Measurements from ENCODE around the gene CDIP1. TPM values are rescaled to one million over a fixed set of nuclear protein-coding genes. Genes with fewer than 3 reads are reported as not detected.

The CDIP1 gene
- total RNA-seq, 1 experiment from 2014 or later = 17.2 TPM

GRCh38 chr16:4501071-4501478 lies 37.5 kb downstream of the CDIP1 start:
- in situ Hi-C loops (cut with HindIII; ENCODE audit: low sequenced_read_pairs) = loop anchor here (25.0 kb wide), 1 partner anchor 186 kb away; the partner anchor contains the start of gene NUDT16L1
- DNase-seq (ENCODE audit: low spot score) = no peak

DNA sequence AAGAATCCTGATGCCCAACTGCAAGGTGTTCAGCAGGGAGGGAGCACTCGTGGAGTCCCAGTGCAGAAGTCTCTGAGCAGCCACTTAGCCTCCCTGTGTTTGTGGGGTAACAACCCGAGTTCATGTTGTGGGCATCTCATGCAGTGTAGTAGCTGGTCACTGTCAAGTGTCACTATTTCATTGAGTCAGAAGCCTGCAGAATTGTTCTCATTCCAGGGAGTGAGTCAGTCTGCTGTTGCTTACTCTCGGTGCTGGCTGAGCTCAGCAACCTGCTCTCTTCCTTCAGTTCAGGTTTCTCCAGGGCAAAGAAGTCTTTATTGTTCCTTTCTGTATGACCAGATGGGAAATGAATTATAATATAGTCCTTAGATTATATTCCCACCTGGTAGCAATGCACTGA lies 38.3 kb downstream of the CDIP1 start:
- DNase-seq (ENCODE audit: low spot score) = peak; percentile 33
- in situ Hi-C loops (cut with HindIII; ENCODE audit: low sequenced_read_pairs) = loop anchor here (25.0 kb wide), 1 partner anchor 187 kb away; the partner anchor contains the start of gene NUDT16L1

GRCh38 chr16:4499196-4499555 lies 39.4 kb downstream of the CDIP1 start:
- no peak for DNase-seq (ENCODE audit: low spot score)
- in situ Hi-C loops (cut with HindIII; ENCODE audit: low sequenced_read_pairs) = no loop called here

DNA sequence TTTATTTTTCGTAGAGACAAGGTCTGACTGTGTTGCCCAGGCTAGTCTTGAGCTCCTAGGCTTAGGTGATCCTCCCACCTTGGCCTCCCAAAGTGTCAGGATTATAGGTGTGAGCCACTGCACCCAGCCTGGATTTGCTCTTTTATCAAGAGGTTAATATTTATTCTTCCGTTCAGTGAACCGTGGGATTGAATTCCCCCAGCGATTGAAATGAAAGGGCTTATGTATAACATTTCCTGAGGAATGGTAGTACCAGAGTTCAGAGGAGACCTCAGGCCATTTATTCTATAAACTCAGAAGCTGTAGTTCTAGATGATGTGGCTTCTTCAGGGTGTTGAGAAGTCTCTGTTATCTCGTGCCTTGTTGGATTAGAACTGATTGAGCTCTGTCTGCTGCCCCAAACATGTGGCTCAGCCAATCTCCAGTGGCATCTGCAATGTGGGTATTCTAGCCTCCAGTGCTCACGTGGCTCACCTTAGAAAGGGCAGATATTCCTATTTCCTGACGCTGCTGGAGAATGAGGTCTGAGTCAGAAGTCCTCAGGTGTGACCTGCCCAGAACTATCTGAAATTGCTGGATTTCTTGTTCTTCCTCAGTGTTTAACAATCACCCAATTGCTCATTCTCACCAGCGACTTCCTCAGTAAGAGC lies 39.9 kb downstream of the CDIP1 start:
- in situ Hi-C loops (cut with HindIII; ENCODE audit: low sequenced_read_pairs) = no loop called here
- no peak for DNase-seq (ENCODE audit: low spot score)

GRCh38 chr16:4496305-4496704 lies 42.3 kb downstream of the CDIP1 start:
- in situ Hi-C loops (cut with HindIII; ENCODE audit: low sequenced_read_pairs) = no loop called here

GRCh38 chr16:4495766-4496165 lies 42.8 kb downstream of the CDIP1 start:
- in situ Hi-C loops (cut with HindIII; ENCODE audit: low sequenced_read_pairs) = no loop called here
- no peak for DNase-seq (ENCODE audit: low spot score)

More at GRCh38 chr16:4496305-4496704, 42.3 kb downstream of the CDIP1 start:
- no peak for DNase-seq (ENCODE audit: low spot score)

- in situ Hi-C loops (cut with HindIII; ENCODE audit: low sequenced_read_pairs) = no loop called here
These were observed 43.7 kb downstream of the CDIP1 start for GRCh38 chr16:4494746-4495490.

DNA sequence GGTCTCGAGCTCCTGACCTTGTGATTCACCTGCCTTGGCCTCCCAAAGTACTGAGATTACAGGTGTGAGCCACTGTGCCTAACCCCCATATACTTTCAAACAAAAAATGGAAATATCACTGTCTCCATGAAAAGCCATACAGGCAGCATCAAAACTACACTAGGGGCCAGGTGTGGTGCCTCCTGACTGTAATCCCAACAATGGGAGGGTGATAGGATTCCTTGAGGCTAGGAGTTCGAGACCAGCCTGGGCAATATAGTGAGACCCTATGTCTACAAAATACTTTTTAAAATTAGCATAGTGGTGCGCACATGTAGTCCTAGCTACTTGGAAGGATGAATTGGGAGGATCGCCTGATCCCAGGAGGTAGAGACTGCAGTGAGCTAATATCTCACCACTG lies 46.7 kb downstream of the CDIP1 start:
- in situ Hi-C loops (cut with HindIII; ENCODE audit: low sequenced_read_pairs) = no loop called here
- no peak for DNase-seq (ENCODE audit: low spot score)

More at GRCh38 chr16:4494746-4495490, 43.7 kb downstream of the CDIP1 start:
- DNase-seq (ENCODE audit: low spot score) = no peak

DNA sequence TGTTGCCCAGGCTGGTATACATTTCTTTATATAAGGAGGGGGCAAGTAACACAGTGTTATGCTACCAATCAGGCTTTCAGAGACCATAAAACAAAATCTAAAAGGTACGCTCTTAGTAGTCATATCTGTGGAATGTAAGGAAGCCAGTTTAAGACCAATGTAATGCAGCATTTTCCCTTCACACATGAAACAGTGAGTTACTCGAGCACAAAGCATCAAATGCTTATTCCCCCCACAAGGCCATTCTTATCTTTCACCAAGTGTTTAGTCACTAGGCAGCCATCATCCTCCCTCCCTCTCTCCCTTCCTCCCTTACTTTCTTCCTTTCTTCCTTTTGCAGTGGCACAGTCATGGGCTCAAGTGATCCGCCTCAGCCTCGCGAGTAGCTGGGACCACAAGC lies 49.5 kb downstream of the CDIP1 start:
- in situ Hi-C loops (cut with HindIII; ENCODE audit: low sequenced_read_pairs) = no loop called here
- no peak for DNase-seq (ENCODE audit: low spot score)

- in situ Hi-C loops (cut with HindIII; ENCODE audit: low sequenced_read_pairs) = no loop called here
These were observed 50.0 kb downstream of the CDIP1 start for GRCh38 chr16:4488499-4488967.

DNA sequence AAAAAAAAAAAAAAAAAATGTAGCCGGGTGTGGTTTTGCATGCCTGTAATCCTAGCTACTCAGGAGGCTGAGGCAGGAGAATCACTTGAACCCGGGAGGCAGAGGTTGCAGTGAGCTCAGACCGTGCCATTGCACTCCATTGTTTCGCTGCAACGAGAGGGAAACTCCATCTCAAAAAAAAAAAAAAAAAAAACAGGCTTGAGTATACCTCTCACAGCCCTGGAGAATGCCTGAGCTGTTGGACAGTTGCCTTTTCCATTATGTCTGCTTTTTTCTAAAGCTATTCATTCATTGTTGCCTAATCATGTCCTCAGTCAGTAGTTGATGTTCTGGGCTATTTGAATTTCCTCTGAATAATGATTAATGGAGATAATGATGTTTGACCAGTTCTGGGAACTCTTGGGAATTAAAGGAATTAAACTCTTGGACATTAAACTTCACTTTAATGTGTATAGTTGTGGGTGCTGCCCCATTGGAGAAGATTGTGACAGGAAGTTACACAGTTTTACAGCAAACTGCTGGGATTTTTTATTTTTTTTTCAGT lies 50.5 kb downstream of the CDIP1 start:
- no peak for DNase-seq (ENCODE audit: low spot score)
- in situ Hi-C loops (cut with HindIII; ENCODE audit: low sequenced_read_pairs) = no loop called here

More at GRCh38 chr16:4488499-4488967, 50.0 kb downstream of the CDIP1 start:
- DNase-seq (ENCODE audit: low spot score) = no peak

DNA sequence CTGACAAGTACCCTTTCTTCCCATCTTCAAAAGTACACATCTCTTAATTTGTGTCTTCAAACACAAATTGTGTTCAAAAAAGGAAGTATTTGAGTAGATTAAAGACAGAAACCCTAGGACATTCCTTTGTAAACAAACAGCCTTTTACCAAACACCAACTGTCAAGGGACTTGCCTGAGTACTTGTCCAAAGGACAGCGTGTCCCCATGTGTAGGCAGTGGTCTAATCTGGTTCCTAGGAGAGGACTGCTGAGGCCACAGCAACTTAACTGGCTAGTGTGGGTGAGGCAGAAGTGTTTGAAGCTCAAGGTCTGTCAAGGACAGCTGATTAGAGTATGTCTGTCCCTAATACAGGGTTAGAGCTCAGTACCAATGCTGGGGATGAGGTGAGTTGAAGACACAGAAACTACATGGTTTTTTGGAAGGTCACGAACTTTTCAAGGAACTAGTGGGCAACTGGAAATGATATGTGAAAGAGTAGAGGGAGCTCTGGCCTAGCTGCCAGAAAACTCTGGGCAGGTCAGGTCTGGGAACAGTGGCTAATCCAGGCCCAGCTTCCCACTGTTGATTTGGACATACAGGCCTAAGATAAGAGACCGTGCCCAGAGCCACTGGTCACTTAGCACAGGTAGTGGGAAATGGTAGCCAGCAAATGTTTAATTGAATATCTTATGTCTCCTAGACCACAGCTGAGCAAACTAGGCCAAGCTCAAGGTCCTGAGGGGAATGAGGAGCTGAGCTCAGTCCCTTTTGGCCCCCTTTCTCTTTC lies 52.3 kb downstream of the CDIP1 start:
- no peak for DNase-seq (ENCODE audit: low spot score)
- in situ Hi-C loops (cut with HindIII; ENCODE audit: low sequenced_read_pairs) = no loop called here

- DNase-seq (ENCODE audit: low spot score) = no peak
- in situ Hi-C loops (cut with HindIII; ENCODE audit: low sequenced_read_pairs) = no loop called here
These were observed 56.6 kb downstream of the CDIP1 start for GRCh38 chr16:4481963-4482362.

GRCh38 chr16:4481526-4481925 lies 57.0 kb downstream of the CDIP1 start:
- DNase-seq (ENCODE audit: low spot score) = no peak
- in situ Hi-C loops (cut with HindIII; ENCODE audit: low sequenced_read_pairs) = no loop called here

DNA sequence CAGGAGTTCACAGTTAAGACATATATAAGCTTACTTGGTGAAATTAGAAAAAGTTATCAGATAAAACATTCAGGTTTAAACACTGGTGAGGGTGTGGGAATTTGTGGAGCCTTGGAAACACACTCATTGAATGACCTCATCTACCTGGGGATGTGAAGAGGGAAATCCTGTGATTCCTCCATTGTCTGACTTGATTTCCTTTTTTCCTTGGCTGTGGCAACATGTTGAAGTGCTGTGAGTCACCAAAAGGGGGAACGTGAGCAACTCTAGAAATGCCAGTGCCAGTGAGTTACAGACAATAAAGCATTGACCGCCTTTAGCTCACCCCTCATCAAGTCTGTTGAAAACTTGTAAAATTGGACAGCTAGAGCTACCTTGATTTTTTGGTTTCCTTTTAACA lies 60.6 kb downstream of the CDIP1 start:
- in situ Hi-C loops (cut with HindIII; ENCODE audit: low sequenced_read_pairs) = no loop called here
- no peak for DNase-seq (ENCODE audit: low spot score)

- in situ Hi-C loops (cut with HindIII; ENCODE audit: low sequenced_read_pairs) = no loop called here
- peak; percentile 95 for DNase-seq (ENCODE audit: low spot score)
These were observed 62.4 kb downstream of the CDIP1 start, which contains the start of gene HMOX2 for GRCh38 chr16:4475880-4476788. Gene HMOX2 (plus strand): TSS chr16:4476398. CDS start chr16:4505525, 29,127 bp downstream.

GRCh38 chr16:4474192-4474961 lies 64.2 kb downstream of the CDIP1 start, which contains the start of gene NMRAL1:
Gene NMRAL1 (minus strand): TSS chr16:4474625. CDS start chr16:4474132, 493 bp downstream.
- DNase-seq (ENCODE audit: low spot score) = peak; percentile 79
- in situ Hi-C loops (cut with HindIII; ENCODE audit: low sequenced_read_pairs) = no loop called here

- DNase-seq (ENCODE audit: low spot score) = no peak
- in situ Hi-C loops (cut with HindIII; ENCODE audit: low sequenced_read_pairs) = no loop called here
These were observed 65.7 kb downstream of the CDIP1 start for GRCh38 chr16:4472880-4473279.

Data from G401 (cell line).